Occipital lobe (tissue), 2 donors: ENCODE data around the gene DMRTB1. TPM values are rescaled to one million over a fixed set of nuclear protein-coding genes. Genes with fewer than 3 reads are reported as not detected.

Experiments used
- DNase-seq: peaks from one replicate; lab custom pipeline; 2025; lab: John Stamatoyannopoulos, UW
- total RNA-seq: library from RNA; depleted of rRNA; stranded (reverse); fragments of >200 nt; gene quantifications from one replicate; pipeline ENCODE4 v1.2.3, GENCODE V29; 2014

DMRTB1 gene
- total RNA-seq, 1 donor from 2014 or later = not detected

GRCh38 chr1:53435151-53435550 is 24.0 kb upstream of the DMRTB1 start:
- DNase-seq = no peak

GRCh38 chr1:53438427-53439336 is 20.5 kb upstream of the DMRTB1 start:
- DNase-seq = no peak

GRCh38 chr1:53439337-53440207 is 19.6 kb upstream of the DMRTB1 start:
- DNase-seq = no peak

GRCh38 chr1:53440633-53441032 is 18.6 kb upstream of the DMRTB1 start:
- no peak for DNase-seq

- DNase-seq = no peak
These were observed 16.9 kb upstream of the DMRTB1 start for GRCh38 chr1:53442299-53442698.

- DNase-seq = no peak
These were observed 13.1 kb upstream of the DMRTB1 start for GRCh38 chr1:53446051-53446450.

GRCh38 chr1:53447413-53447812 is 11.8 kb upstream of the DMRTB1 start:
- no peak for DNase-seq

- no peak for DNase-seq
These were observed 10.9 kb upstream of the DMRTB1 start for GRCh38 chr1:53448241-53448841.

- DNase-seq = no peak
These were observed 10.2 kb upstream of the DMRTB1 start for GRCh38 chr1:53449021-53449420.

GRCh38 chr1:53449693-53450092 is 9.5 kb upstream of the DMRTB1 start:
- no peak for DNase-seq

GRCh38 chr1:53450225-53450624 is 9.0 kb upstream of the DMRTB1 start:
- DNase-seq = no peak

- DNase-seq = no peak
These were observed 5.2 kb upstream of the DMRTB1 start for GRCh38 chr1:53454019-53454418.

GRCh38 chr1:53455364-53455991 is 3.7 kb upstream of the DMRTB1 start:
- no peak for DNase-seq

GRCh38 chr1:53458634-53459033 is 565 bp upstream of the DMRTB1 start:
- DNase-seq = no peak

- DNase-seq = no peak
These were observed 1.0 kb downstream of the DMRTB1 start for GRCh38 chr1:53460211-53460634.

- no peak for DNase-seq
These were observed 1.6 kb downstream of the DMRTB1 start for GRCh38 chr1:53460666-53461322.

- no peak for DNase-seq
These were observed 2.3 kb downstream of the DMRTB1 start for GRCh38 chr1:53461323-53462044.

- DNase-seq = no peak
These were observed 3.0 kb downstream of the DMRTB1 start for GRCh38 chr1:53462193-53462592.

GRCh38 chr1:53462769-53463501 is 3.7 kb downstream of the DMRTB1 start:
- DNase-seq = no peak
